Upper lobe of left lung (tissue), 6 donors: Measurements from ENCODE around the gene ZDHHC1. TPM values are rescaled to one million over a fixed set of nuclear protein-coding genes. Genes with fewer than 3 reads are reported as not detected.

Experiments
- ATAC-seq, 2 donors: fragments of 200-7000 bp; cut with Tn5 transposase; one replicate each; pipeline ENCODE4 v1.9.1; 2022; ENCODE audit warnings: mild to moderate bottlenecking in 2 of 2, moderate library complexity in 2 of 2; ENCODE audit not compliant: low FRiP score in 2 of 2
- DNase-seq, 2 donors: peaks; one replicate each; pipeline ENCODE4 v3.0.0-alpha.2; 2019 to 2020
- H3K27ac ChIP-seq, 4 donors: fragments of 200-600 bp; sonication (generic); one replicate each; pipeline ENCODE4 v1.5.1; 2016 to 2019
- H3K27me3 ChIP-seq, 4 donors: fragments of 200-600 bp; sonication (generic); one replicate each; pipeline ENCODE4 v1.5.1; 2017 to 2019
- H3K36me3 ChIP-seq, 4 donors: fragments of 200-600 bp; sonication (generic); one replicate each; pipeline ENCODE4 v1.5.1; 2016 to 2019
- H3K4me1 ChIP-seq, 4 donors: fragments of 200-600 bp; sonication (generic); one replicate each; pipeline ENCODE4 v1.5.1; 2018 to 2019
- H3K4me3 ChIP-seq, 4 donors: fragments of 200-600 bp; sonication (generic); one replicate each; pipeline ENCODE4 v1.5.1; 2017 to 2019; ENCODE audit warnings: mild to moderate bottlenecking in 2 of 4, moderate library complexity in 1 of 4
- H3K9me3 ChIP-seq, 4 donors: fragments of 200-600 bp; sonication (generic); one replicate each; pipeline ENCODE4 v1.5.1; 2018 to 2019
- CTCF ChIP-seq, 6 experiments: fragments of 450-650 bp in 4 of 6; fragments of 200-600 bp in 2 of 6; sonication (generic) in 2 of 6; IDR thresholded peaks; one replicate each; pipeline ENCODE4 v1.5.1; 2016 to 2019; ENCODE audit warnings: antibody characterized with exemption in 6 of 6
- EP300 ChIP-seq, 4 donors: sonication (generic); formaldehyde crosslinking; IDR thresholded peaks; one replicate each; pipeline ENCODE4 v1.5.1; 2017; ENCODE audit warnings: antibody characterized with exemption in 4 of 4, control low read depth in 2 of 4
- POLR2A ChIP-seq, 4 donors: fragments of 450-650 bp; IDR thresholded peaks; one replicate each; pipeline ENCODE4 v1.5.1; 2016 to 2017; ENCODE audit warnings: antibody characterized with exemption in 4 of 4, mild to moderate bottlenecking in 2 of 4
- POLR2AphosphoS5 ChIP-seq, 2 donors: sonication (generic); formaldehyde crosslinking; IDR thresholded peaks; one replicate each; pipeline ENCODE4 v1.5.1; 2017; ENCODE audit warnings: antibody characterized with exemption in 2 of 2
- WGBS, 2 donors: methylation state at CpG; one replicate each; pipeline ENCODE4 v1.1.5; 2017 to 2018; 5-methylcytosine and 5-hydroxymethylcytosine counted together
- total RNA-seq, 6 donors: library from RNA; depleted of rRNA in 4 of 6; stranded (reverse); fragments of >200 nt in 4 of 6; gene quantifications; one replicate each; pipeline versions ENCODE4 v1.1.0 to v1.2.1, GENCODE V29; 2016 to 2021
- donor health status: DM: no; HTN: no; CAD: no; lungs with moderate emphysema.
- donor health status: DM: no; HTN: yes; CAD: no; lungs with severe emphysema.

ZDHHC1 gene
- total RNA-seq, 6 donors from 2014 or later: 14.7 to 49.2 (median 21.4) TPM

- Histone ChIP-seq H3K4me1 (peaks cover 53 to 75% (median 71%) of the 10 kb centered on the region in 4 donors), H3K27ac (no peak overlapping the region), H3K27me3 (no peaks in the 10 kb centered on the region), H3K4me3 (no peak overlapping the region), H3K36me3 (peaks cover 0 to 38% (median 30%) of the 10 kb centered on the region in 4 donors), H3K9me3 (no peaks in the 10 kb centered on the region)
- DNase-seq (no peak), ATAC-seq (no peak)
- WGBS, 2 donors: 85 to 94% methylated on average over 6 of the region's 6 CpGs
- no peak for TF ChIP-seq EP300 (IDR thresholded peaks at IDR 0.05)
- no peak for TF ChIP-seq POLR2AphosphoS5 (IDR thresholded peaks at IDR 0.05)
- no peak for TF ChIP-seq CTCF (IDR thresholded peaks at IDR 0.05)
- TF ChIP-seq POLR2A (IDR thresholded peaks at IDR 0.05): no peak
Observed at GRCh38 chr16:67454852-67455251, 38.6 kb upstream of the ZDHHC1 start.

GRCh38 chr16:67454104-67454503 is 37.8 kb upstream of the ZDHHC1 start:
- WGBS, 2 donors: 78% methylated on average over 5 of the region's 5 CpGs
- Histone ChIP-seq H3K36me3 (peaks cover 0 to 46% (median 33%) of the 10 kb centered on the region in 4 donors), H3K27ac (no peak overlapping the region), H3K9me3 (no peaks in the 10 kb centered on the region), H3K4me3 (no peak overlapping the region), H3K4me1 (peaks cover 49 to 75% (median 70%) of the 10 kb centered on the region in 4 donors), H3K27me3 (no peaks in the 10 kb centered on the region)
- no peak for DNase-seq
- ATAC-seq: no peak
- TF ChIP-seq EP300 (IDR thresholded peaks at IDR 0.05) (no peak), POLR2AphosphoS5 (IDR thresholded peaks at IDR 0.05) (no peak), CTCF (IDR thresholded peaks at IDR 0.05) (no peak)

- 53 to 92% methylated on average over 2 of the region's 2 CpGs for WGBS, 2 donors
- ATAC-seq: peak in 1 of 2 donors; percentile 31
- Histone ChIP-seq H3K27me3 (no peaks in the 10 kb centered on the region), H3K27ac (peak overlapping the region; percentile 4 to 69 (median 17)), H3K4me1 (peaks cover 44 to 72% (median 66%) of the 10 kb centered on the region in 4 donors), H3K4me3 (no peak overlapping the region), H3K36me3 (peaks cover 0 to 63% (median 38%) of the 10 kb centered on the region in 4 donors), H3K9me3 (no peaks in the 10 kb centered on the region)
- DNase-seq: peak in 1 of 2 donors; percentile 57
- TF ChIP-seq POLR2AphosphoS5 (IDR thresholded peaks at IDR 0.05) (no peak), EP300 (IDR thresholded peaks at IDR 0.05) (no peak), POLR2A (IDR thresholded peaks at IDR 0.05) (no peak), CTCF (IDR thresholded peaks at IDR 0.05) (no peak)
Observed at GRCh38 chr16:67451704-67452435, 35.6 kb upstream of the ZDHHC1 start.

GRCh38 chr16:67451061-67451703 is 34.9 kb upstream of the ZDHHC1 start:
- WGBS, 2 donors: 75 to 76% methylated on average over 12 of the region's 12 CpGs
- Histone ChIP-seq H3K36me3 (peaks cover 0 to 64% (median 38%) of the 10 kb centered on the region in 4 donors), H3K4me3 (no peak overlapping the region), H3K27me3 (no peaks in the 10 kb centered on the region), H3K4me1 (peaks cover 44 to 74% (median 66%) of the 10 kb centered on the region in 4 donors), H3K9me3 (no peaks in the 10 kb centered on the region), H3K27ac (peak overlapping the region in 3 of 4 donors; percentile 4 to 69 (median 7))
- DNase-seq: peak in 1 of 2 donors; percentile 75
- no peak for TF ChIP-seq POLR2AphosphoS5 (IDR thresholded peaks at IDR 0.05)
- TF ChIP-seq EP300 (IDR thresholded peaks at IDR 0.05): no peak
- no peak for TF ChIP-seq CTCF (IDR thresholded peaks at IDR 0.05)
- no peak for TF ChIP-seq POLR2A (IDR thresholded peaks at IDR 0.05)
- ATAC-seq: no peak
